OCI-LY3 (cell line): Measurements from ENCODE around the gene ARFGAP2.

Experiments
- H2AFZ ChIP-seq: fragments of 200-600, 300-600 bp; shearing (Covaris generic); 2 replicates; pipeline ENCODE4 v1.6.0; 2014; ENCODE audit warnings: antibody characterized with exemption, low read depth, low read length
- H3K27ac ChIP-seq: fragments of 200-600, 300-600 bp; sonication (generic); 2 replicates; pipeline ENCODE4 v1.5.1; 2014; ENCODE audit warnings: mild to moderate bottlenecking, low read length, moderate library complexity, mixed read lengths
- H3K27me3 ChIP-seq: fragments of 200-600, 300-600 bp; sonication (generic); 2 replicates; pipeline ENCODE4 v1.6.1; 2014; ENCODE audit warnings: low read depth, low read length, mixed read lengths
- H3K36me3 ChIP-seq: fragments of 200-600, 300-600 bp; sonication (generic); replicated peaks from 2 replicates; pipeline ENCODE3; 2014; ENCODE audit warnings: low read depth, low read length, mixed read lengths
- H3K4me1 ChIP-seq: fragments of 300-600, 200-600 bp; sonication (generic); 2 replicates; pipeline ENCODE4 v1.6.1; 2014; ENCODE audit warnings: low read length, mixed read lengths
- H3K4me2 ChIP-seq: fragments of 200-600, 300-600 bp; sonication (generic); 2 replicates; pipeline ENCODE4 v1.6.1; 2014; ENCODE audit warnings: low read length, mixed read lengths
- H3K4me3 ChIP-seq: fragments of 300-600, 200-600 bp; sonication (generic); 2 replicates; pipeline ENCODE4 v1.5.1; 2014; ENCODE audit warnings: antibody characterized with exemption, mild to moderate bottlenecking, low read length, moderate library complexity
- H3K79me2 ChIP-seq: fragments of 300-600, 200-600 bp; shearing (Covaris generic); 2 replicates; pipeline ENCODE4 v1.6.1; 2014; ENCODE audit warnings: mild to moderate bottlenecking, low read length, mixed read lengths
- H3K9ac ChIP-seq: fragments of 300-600, 200-600 bp; shearing (Covaris generic); 2 replicates; pipeline ENCODE4 v1.6.0; 2014; ENCODE audit warnings: mild to moderate bottlenecking, low read length, moderate library complexity
- H3K9me3 ChIP-seq: fragments of 200-600, 300-600 bp; shearing (Covaris generic); 2 replicates; pipeline ENCODE4 v1.6.1; 2014; ENCODE audit warnings: low read length, mixed read lengths; ENCODE audit not compliant: insufficient read depth
- H4K20me1 ChIP-seq: fragments of 200-600, 300-600 bp; sonication (generic); 2 replicates; pipeline ENCODE4 v1.6.1; 2016; ENCODE audit warnings: low read length, mixed read lengths; ENCODE audit not compliant: insufficient read depth
- CTCF ChIP-seq: fragments of 200-600, 300-600 bp; sonication (generic); IDR thresholded peaks from 2 replicates; pipeline ENCODE4 v1.5.1; 2014; ENCODE audit warnings: antibody characterized with exemption, low read length, low read depth
- EZH2phosphoT487 ChIP-seq: fragments of 200-600 bp; shearing (Covaris generic); IDR thresholded peaks from 2 replicates; pipeline ENCODE4 v1.6.1; 2018; ENCODE audit warnings: antibody characterized with exemption, mixed run types, low read depth

The ARFGAP2 gene

DNA sequence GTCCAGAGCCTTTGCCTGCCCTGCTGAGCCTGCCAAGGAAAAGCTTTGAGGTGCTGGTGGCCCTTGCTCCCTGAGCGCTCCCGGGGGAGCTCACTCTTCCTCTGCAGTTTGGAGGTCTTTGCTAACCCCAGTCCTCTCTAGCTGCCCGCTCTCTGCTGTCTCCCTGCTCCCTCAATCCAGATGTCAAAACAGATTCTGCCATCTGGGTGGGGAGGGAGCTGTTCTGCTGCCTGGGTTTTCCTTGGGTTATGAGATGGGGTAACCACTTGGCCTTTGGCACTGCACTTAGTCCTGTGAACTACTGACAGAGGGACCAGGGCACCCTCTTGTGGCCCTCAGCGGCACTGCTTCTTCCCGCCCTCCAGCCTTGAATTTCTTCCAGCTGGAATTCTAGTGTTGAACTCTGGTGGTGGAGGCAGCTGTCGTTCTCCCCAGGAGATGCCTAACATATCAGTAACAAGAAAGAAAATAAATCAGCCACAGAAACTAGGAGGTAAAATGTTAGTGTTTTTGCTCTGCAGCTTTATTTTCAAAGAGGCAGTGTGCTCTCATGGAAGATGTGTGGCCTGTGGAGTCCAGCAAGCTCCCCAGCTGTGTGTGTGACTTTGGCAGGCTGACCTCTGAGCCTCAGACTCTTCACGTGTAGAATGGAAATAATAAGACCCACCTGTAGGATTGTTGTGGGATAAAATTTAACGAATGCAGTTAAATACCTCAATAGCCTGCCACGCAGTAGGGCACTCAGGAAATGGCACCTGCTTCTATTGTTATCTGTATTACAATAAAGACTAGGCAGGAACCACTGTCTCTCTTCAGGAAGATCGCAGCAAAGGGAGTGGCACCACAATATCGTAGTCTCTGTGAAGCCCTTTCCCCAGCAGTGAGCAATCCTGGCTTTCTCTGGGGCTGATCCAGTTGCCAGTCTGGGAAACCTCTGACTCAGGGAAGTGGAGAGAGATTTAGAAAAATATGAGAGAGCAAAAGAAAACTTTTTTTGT, 23.4 kb downstream of the ARFGAP2 start:
- Histone ChIP-seq H2AFZ (no peak overlapping the region), H3K79me2 (no peaks in the 10 kb centered on the region), H3K9ac (no peak overlapping the region), H3K9me3 (no peaks in the 10 kb centered on the region), H3K27ac (no peak overlapping the region), H3K27me3 (no peaks in the 10 kb centered on the region), H3K36me3 (no peaks in the 10 kb centered on the region), H3K4me3 (no peak overlapping the region), H3K4me2 (no peak overlapping the region), H3K4me1 (no peaks in the 10 kb centered on the region), H4K20me1 (no peaks in the 10 kb centered on the region)
- TF ChIP-seq CTCF (peak; percentile 97), EZH2phosphoT487 (no peak)

- Histone ChIP-seq H3K79me2 (no peaks in the 10 kb centered on the region), H4K20me1 (no peaks in the 10 kb centered on the region), H3K27me3 (no peaks in the 10 kb centered on the region), H3K4me3 (no peak overlapping the region), H3K36me3 (no peaks in the 10 kb centered on the region), H3K4me2 (no peak overlapping the region), H3K27ac (no peak overlapping the region), H3K4me1 (no peaks in the 10 kb centered on the region), H3K9ac (no peak overlapping the region), H2AFZ (no peak overlapping the region), H3K9me3 (no peaks in the 10 kb centered on the region)
- TF ChIP-seq EZH2phosphoT487 = no peak
- no peak for TF ChIP-seq CTCF
These were observed 24.3 kb downstream of the ARFGAP2 start for GRCh38 chr11:47152126-47152952.

DNA sequence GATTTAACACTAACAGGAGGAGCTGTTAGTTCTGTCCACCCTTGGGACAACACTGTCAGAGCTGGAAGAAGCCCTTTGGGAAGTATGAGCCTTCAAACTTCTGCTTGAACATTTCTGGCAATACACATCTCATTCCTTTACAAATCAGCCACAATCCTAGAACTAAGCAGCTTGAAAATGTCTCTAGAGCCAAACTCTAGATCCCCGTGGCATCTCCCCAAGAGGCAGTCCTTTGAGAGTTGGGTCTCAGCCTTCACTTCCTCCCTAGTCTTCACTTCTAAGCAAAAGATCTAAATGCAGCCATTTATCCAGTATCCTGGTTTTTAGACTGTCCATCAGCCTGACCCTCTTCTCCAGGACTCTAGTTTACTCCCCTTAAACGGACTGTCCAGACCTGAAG, 26.9 kb downstream of the ARFGAP2 start:
- TF ChIP-seq EZH2phosphoT487 (no peak), CTCF (no peak)
- H3K4me1 ChIP-seq = no peaks in the 10 kb centered on the region
- no peak overlapping the region for H2AFZ ChIP-seq
- no peaks in the 10 kb centered on the region for H3K36me3 ChIP-seq
- H3K27me3 ChIP-seq = no peaks in the 10 kb centered on the region
- no peak overlapping the region for H3K27ac ChIP-seq
- H3K9me3 ChIP-seq = no peaks in the 10 kb centered on the region
- no peak overlapping the region for H3K4me2 ChIP-seq
- H3K4me3 ChIP-seq = no peak overlapping the region
- no peak overlapping the region for H3K9ac ChIP-seq
- H3K79me2 ChIP-seq = no peaks in the 10 kb centered on the region
- H4K20me1 ChIP-seq = no peaks in the 10 kb centered on the region
